Right ventricle myocardium inferior (tissue), 1 donor: Measurements from ENCODE around the gene CCNK. TPM values are rescaled to one million over a fixed set of nuclear protein-coding genes. Genes with fewer than 3 reads are reported as not detected.

Experiments
- ATAC-seq: fragments of 200-7000 bp; cut with Tn5 transposase; one replicate; pipeline ENCODE4 v1.9.1; 2020; ENCODE audit warnings: mild to moderate bottlenecking, moderate library complexity
- DNase-seq: peaks from one replicate; pipeline ENCODE4 v3.0.0; 2021; ENCODE audit errors: missing footprints
- intact Hi-C: fragments of 100-400 bp; cut with DNase I; formaldehyde crosslinking; loops from one replicate; pipeline ENCODE4 v1.11.0; 2022
- total RNA-seq: library from RNA; stranded (reverse); fragmentation: NEBNext Ultra II Directional; extraction: Animal tissue kit (Norgen Biotek cat#: 25700); gene quantifications from one replicate; pipeline ENCODE4 v1.2.1, GENCODE V29; 2021
- donor health status: DM: no; HTN: yes; CAD: no; lungs with severe emphysema.

The CCNK gene
- total RNA-seq, 1 donor from 2014 or later = 29.2 TPM

DNA sequence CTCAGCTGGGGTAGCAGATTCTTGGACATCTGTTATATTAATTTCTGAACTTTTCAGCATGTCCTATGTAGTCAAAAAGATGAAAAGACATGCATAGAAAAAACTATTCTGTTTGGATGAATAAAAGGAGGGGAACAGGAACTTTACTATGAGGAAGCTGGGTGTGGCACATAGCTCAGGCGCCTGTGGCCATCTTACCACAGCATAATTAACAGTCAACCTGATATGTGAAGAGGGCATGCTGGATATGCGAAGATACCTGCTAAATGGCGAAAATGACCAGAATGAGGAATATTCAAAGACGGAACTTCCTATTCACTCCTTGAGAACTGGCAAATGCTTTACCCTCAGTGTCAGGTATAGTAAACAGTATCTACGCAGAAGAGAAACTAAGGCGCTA lies 19.0 kb upstream of the CCNK start:
- ATAC-seq (no peak), DNase-seq (no peak)
- intact Hi-C loops = no loop called here

DNA sequence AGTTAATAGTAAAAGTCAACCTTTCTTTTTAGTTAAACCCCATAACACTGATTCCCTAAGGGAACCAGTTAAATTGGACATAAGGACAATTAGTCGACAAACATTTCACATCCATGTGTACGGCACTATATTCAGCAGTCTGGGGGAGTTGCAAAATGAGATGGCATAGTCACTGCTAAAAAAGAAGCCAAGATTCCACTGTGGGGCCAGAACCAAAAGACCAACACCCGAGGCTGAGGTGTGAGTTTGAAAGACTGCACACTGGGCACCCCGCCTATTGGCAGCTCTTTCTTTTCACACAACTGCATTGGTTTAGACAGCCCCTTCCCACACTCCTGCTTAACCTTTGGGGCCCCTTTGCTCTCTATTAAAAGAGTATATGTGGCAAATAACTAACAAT lies 17.2 kb upstream of the CCNK start:
- DNase-seq = no peak
- intact Hi-C loops = no loop called here
- ATAC-seq = no peak

DNA sequence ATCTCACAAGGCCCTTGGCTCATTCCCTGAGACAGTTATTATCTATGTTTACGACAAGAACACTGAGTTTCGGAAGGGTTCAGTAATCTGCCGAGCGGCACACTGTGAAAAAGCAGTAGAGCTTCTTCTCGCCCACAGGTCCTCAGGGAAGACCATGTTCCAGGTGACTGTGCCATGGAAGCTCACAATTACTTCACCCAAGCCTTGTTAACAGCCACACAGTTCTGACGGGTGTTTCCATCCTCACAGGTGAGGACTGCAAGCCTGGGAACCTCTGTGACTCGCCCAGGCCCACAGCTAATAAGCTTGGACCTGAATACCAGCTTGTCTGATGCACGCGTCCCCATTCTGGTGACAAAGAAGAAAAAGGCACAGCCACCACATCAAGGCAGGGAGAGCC lies 15.9 kb upstream of the CCNK start:
- no peak for ATAC-seq
- DNase-seq = no peak
- intact Hi-C loops = no loop called here

DNA sequence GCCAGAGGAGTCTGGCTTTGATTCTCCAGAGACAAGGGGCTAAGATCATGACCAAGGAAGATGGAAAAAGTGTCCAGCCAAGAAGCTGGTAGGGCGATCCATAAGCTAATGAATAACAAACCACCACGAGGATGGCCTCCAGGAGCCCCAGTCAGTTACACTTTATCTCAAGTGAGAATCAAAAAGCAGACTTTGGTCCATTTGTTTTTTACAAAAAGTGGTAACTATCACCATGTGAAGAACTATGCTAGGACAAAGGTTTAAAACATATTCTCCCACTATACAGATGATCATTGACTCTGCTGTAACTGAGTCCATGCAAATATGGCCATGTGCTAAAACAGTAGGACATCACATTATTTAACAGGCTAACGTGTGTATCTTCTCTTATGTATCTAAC lies 14.5 kb upstream of the CCNK start:
- ATAC-seq (no peak), DNase-seq (no peak)
- intact Hi-C loops = no loop called here

DNA sequence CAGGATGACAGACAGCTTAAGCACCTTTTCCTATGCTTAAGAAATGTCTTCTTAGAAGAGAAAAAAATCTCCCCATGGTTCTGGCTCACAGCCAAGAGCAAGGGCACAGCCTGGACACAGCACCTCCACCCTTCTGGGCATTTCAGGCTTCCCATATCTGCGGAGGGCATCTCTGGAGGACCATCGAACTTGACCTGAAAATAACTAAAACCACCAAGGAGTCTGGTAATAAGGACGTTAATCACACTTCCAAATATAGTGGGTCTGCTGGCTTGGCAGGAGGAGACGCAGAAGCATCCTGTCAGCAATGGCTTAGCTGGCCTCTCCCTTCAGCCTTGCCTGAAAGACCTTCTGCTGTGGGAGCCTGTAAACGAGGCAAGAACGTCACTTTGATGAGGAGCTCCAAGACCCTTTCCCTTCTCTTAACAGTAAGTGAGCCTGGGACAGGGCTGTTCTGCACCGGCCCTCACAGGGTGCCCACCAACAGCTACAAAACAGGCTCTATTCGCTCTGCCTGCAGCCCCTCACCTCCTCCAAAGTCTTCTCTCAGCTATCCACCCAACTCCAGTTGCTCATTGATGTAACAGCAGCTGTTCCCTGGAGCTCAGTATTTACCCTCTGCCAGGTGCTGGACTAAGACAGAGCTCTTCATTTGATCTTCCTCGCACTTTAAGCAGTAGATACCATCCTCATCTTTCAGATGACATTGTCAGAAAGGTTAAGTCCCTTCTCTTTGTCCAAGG lies 13.7 kb upstream of the CCNK start:
- ATAC-seq (no peak), DNase-seq (no peak)
- intact Hi-C loops = no loop called here

DNA sequence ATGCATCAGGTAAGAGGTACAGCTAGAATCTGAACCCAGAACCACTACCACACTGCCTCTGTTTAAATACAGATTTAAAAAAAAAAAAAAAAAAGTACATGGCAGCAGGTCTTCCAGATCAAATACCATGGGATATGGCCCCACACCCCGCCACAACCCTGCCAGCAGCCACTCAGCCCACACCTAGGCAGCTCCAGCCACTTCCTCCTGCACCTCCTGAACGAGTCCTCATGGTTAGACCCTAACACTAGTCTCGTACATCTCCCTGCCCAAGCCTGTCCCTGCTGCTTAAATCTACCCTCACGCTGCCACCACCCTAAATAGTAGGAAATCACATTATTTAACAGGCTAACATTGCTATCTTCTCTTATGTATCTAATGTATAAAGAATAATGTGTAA lies 13.1 kb upstream of the CCNK start:
- no peak for ATAC-seq
- intact Hi-C loops = no loop called here
- no peak for DNase-seq

DNA sequence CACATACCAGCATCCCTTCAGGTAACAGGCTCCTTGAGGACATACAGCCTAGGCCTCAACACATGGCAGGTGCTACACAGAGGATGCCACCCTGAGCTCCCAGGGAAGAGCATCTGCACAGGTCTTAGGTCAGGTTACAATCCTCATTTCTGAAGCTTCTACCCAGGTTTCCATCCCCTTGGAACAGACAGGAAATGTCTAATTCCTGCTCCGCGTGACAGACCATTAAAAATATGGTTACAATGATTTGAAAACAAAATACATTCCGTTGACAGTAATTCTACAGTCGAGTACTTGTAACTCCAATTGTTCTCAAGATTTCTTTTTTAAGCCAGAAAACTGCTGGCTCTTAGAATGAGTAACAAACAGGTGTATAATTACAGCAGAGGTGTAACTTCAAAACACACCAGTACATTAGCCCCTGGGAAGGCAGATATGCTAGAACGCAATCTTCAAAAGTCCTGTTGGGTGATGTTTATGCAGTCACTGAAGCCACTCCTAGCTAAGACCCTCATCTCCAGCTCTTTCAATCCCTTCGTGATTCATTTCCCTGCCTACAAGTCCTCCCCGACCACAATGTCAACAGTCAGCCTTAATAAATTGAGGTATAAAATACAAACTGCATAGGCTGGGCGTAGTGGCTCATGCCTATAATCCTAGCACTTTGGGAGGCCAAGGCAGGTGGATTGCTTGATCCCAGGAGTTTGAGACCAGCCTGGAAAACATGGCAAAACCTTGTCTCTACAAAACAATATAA lies 12.2 kb upstream of the CCNK start:
- no peak for ATAC-seq
- intact Hi-C loops = no loop called here
- DNase-seq = no peak

DNA sequence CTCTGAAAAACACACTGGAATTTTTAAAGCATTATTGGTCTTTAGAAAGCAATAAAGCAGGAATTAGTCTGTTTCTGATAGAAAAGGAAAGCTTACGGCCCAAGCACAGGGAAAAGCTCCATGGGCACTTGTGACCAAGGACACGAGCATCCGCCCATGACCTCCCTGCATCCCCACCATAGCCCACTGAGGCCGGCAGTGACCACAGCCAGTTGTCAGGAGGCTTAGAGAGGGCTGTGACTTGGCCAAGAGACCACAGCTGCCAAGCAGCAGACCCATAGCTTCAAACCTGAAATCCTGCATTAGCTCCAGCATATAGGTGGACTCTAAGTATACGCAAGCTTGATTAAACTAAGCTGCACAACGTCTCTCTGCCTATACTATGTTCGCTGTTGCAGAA lies 9.5 kb upstream of the CCNK start:
- intact Hi-C loops = no loop called here
- ATAC-seq (no peak), DNase-seq (no peak)

DNA sequence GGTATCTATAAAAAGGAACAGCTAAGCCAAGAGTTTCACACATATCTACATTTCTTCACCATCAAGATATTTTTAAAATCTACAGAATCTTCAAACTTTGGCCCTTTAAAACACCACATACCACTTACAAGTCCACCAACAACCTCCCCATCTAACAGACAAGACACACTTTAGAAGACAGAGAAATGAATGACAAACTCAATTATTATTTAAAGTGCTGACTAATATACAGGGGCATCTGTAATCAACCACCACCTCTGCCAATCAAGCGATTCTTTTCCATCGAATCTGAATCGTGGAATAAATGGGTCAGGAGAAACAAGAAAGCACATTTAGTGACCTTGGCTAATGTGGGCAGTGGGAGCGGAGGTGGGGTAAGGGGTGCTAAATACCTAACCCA lies 8.3 kb upstream of the CCNK start:
- ATAC-seq (no peak), DNase-seq (no peak)
- intact Hi-C loops = no loop called here

DNA sequence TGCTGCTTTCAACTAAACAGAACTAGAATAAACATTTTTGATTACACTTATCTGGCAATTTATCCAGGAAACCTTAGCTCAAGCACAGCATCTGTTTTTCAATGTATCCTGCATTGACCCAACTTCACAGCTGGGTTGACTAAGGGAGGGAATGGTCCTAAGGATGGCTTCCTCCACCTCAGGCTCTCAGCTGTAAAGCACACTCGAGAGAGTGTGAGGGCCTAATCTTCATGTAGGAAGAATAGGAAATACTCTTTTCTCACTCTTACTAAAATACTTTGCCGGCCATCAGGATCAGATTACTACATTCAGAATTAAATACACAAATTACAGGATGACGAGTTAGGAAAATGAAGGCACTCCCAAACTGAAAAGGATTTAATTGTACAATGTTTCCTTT lies 7.8 kb upstream of the CCNK start:
- no peak for DNase-seq
- intact Hi-C loops = no loop called here
- ATAC-seq = no peak

DNA sequence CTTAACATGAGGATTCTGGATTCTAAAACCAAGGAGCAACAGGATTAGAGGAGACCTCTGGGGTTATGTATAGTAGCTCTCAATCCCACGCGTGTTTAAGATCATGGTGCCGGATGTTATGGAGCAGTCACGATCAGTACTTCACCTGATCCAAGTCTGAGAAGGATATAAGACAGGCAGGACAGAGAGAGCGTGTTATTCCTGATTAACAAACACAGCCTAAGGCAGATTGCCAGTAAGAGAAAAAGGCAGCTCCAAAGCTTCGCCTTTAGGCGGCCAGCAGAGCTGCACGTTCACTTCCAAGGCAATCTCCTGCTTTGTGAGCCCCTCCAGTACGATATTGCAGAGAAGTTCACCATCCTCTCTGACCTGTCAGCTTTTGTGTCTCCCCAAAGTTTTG lies 6.0 kb upstream of the CCNK start:
- ATAC-seq = peak; percentile 39
- no peak for DNase-seq
- intact Hi-C loops = no loop called here

DNA sequence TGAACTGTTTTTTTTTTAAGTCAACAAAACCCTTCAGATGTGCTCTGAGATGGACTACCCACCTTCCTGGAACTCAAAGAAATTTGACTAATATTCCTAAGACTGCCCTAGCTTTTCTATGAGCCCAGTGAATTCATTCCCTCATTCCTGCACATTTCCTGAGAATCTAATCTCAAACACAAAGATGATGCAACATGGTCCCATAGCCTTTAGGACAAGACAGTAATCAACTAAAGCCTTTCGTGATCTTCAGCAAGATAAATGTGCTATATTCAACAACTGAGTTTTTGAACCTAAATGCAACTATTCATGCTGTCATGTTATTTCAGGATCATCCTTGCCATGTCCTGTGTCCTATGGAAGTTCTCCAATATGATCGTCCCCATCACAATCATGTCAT lies 5.5 kb upstream of the CCNK start:
- DNase-seq (no peak), ATAC-seq (no peak)
- intact Hi-C loops = no loop called here

DNA sequence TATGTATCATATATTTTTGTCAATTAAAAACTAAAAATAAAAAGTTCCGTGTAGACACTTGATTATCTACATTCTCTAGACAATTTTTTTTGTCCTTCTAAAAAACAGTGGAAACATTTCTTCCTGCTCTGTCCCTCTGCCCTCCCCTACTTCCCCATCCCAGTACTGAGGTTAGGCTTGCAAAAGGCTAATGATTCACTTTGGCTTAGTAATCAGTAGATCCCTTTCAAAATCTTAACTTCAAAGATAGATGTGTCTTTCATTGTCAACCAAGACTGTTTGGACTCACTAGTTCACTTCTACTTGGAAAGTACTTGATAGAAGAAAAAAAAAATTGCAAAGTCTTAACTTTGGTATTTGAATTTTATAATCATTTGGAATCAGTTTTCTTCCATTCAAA lies 4.3 kb upstream of the CCNK start:
- intact Hi-C loops = no loop called here

DNA sequence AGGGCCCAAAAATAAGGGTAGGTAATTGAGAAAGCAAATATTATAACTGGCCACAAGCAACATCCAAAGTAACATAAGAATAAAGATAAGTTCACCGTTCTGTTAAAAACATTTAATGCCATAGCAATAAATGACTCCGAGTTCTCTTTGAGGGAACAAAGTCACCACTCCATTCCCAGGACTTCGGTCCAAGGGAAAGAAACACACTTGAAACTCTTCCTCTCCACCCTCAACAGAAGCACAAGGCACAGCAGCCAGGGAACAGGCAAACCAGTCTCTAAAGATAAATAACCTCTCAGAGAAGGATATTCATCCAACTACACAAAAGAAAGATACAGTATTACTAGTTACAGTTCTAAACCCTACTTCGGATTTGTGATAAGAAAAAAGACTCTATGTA lies 3.1 kb upstream of the CCNK start:
- intact Hi-C loops = no loop called here
- DNase-seq = no peak
- ATAC-seq = no peak

More for the DNA sequence above, 4.3 kb upstream of the CCNK start:
- DNase-seq = no peak
- ATAC-seq = no peak

DNA sequence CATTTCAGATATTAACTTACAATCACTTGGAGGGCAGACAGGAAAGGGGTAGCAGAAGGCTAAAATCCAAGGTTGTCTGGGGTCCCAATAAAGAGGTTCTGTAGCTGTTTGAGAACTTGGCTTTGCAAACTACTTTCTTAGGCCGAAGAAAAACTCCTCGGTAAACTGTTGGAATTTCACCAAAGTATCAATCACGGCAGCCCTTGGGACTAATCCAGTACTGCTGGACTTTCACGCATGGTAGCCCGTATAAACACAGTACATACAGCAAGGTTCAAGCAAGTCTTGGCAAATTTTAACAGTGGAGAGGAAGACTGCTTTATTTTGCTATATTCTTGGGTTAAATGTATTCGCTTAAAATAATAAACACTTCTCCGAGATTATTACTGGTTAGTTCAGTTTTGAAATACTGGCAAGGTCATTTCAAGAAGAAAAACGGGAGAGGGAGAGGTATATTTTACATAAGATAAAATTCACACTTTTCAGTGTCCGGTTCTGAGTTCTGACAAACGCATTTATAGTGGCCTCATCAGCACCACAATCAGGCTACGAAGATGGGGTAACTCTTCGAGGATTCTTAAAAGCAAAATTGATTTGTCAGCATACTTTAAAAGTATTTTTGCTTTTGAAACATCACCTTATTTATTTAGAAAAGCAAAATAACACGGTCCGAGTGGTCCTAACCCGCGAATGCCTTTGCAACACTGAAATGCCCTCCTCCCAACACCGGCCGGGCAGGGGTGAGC lies 1.9 kb upstream of the CCNK start:
- ATAC-seq (no peak), DNase-seq (no peak)
- intact Hi-C loops = no loop called here

DNA sequence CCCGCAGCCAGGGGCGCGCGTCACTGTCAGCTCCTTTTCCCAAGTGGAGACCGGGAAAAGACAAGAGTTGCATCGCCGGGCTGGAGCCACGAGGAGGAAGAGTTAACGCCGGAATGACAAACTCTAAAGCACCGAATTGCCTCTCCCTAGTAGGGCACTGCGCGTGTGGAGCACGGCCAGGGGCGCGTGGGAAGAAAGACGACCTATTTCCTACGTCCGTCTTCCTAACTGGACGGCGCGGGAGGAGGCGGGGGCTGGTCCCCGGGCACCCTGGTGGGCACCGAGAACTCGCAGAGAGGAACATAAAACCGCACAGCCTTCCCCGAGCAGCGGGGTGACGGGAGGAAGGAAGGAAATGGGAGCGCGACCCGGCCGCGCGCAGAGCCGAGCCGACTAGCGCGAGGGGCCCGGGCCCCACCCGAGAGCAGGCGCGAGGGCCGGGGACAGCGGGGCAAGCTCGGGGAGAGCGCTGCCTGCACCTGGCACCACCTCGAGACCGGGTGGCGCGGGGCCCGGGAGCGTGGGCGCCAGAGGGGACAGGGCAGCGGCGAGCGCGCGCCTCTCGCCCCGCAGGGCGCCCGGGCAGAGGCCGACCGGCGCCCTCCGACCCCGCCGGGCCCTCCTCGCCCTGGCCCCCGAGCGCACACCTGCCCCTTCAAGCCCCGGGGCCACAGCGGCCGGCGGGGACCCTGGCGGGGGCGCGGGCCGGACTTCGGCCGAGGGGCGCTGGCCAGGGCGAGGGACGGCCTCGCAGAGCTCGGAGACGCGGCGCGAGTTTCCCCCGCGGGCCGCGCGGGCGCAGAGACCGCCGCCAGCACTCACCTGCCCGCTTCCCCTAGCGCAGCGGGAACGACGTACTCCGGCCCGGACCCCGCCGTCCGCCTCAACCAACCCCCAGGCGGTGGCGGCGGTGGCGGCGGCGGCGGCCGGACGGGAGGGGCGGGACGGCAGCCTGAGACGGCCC lies 1.0 kb upstream of the CCNK start, which contains the start of gene SETD3:
SETD3 (minus strand) TSS at position 954 of the 964 bp plus-strand sequence. CDS start 15,054 bp downstream, outside the sequence.
- intact Hi-C loops = no loop called here
- DNase-seq = peak; percentile 84
- no peak for ATAC-seq

DNA sequence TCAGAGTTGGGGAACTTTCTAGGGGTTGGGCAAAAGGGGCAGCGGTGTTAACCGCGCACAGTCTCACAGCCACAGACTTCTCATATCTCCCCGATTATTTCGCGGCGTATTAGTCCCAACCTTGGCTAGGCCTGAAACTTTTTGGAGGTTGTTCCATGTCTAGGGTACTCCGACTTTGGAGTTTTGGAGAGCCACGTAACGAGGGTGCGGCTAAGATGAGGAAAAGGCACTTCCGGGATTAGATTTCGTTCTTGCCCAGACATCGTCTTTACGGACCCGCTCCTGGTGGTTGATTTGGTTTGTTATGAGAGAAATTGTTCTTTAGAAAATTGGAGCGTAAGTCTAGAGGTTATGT lies 513 bp downstream of the CCNK start:
- intact Hi-C loops = no loop called here
- no peak for ATAC-seq
- DNase-seq = no peak

DNA sequence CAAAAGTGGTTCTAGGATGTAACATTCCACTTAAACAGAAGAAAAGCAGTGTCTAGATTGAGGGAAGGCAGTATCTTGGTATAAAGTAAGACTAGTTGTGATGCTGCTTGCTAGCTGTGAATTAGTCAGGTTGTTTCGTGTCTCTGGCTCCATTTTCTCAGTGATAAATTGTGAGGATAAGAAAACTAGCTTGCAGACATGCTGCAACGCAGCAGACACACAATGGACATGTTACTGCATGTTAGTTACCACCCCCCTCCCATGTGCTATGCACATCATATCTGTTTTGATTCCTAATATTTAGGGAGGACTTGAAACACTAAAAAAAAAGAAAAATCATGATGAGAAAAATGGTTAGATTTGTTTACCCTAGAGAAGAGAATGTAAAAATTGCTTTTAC lies 2.9 kb downstream of the CCNK start:
- DNase-seq = no peak
- intact Hi-C loops = no loop called here
- ATAC-seq = no peak

DNA sequence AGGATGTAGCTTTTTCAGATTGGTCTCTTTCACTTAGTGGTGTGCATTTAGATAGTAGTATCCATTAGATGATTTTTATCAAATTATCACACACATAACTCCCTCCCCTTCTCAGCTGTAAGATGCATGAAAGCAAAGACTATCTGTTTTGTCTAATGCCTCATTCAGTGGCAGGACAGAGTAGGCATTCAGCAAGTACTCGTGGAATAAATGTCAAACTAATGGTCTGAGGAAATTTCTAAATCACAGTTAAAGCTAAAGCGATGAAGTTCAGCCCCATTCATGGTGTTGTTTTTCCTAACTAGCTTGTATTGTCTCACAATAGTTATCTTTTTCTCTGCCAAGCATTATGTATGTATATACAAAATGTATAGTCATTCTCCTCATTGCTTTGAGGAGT lies 16.1 kb downstream of the CCNK start:
- intact Hi-C loops = no loop called here
- DNase-seq = no peak
- ATAC-seq = no peak
